ENCODE measurements around the gene MAGI2.

MAGI2 gene

GRCh38 chr7:79453558-79454360, at the start of gene MAGI2:
TSS of gene MAGI2 (minus strand) at chr7:79453667. CDS start at chr7:79453320, 347 bp downstream.
- peak; percentile 51 to 99 (median 86) for DNase-seq

- DNase-seq: no peak
Observed at GRCh38 chr7:79502151-79502550, 48.7 kb upstream of the MAGI2 start.

GRCh38 chr7:79500759-79501158, 47.3 kb upstream of the MAGI2 start:
- no peak for DNase-seq

- no peak for DNase-seq
Observed at GRCh38 chr7:79497728-79498127, 44.3 kb upstream of the MAGI2 start.

GRCh38 chr7:79495544-79496272, 42.2 kb upstream of the MAGI2 start:
- no peak for DNase-seq

- no peak for DNase-seq
Observed at GRCh38 chr7:79494046-79494445, 40.6 kb upstream of the MAGI2 start.

GRCh38 chr7:79489371-79489770, 35.9 kb upstream of the MAGI2 start:
- DNase-seq: no peak

- DNase-seq: no peak
Observed at GRCh38 chr7:79478386-79478785, 24.9 kb upstream of the MAGI2 start.

GRCh38 chr7:79475455-79475854, 22.0 kb upstream of the MAGI2 start:
- no peak for DNase-seq

GRCh38 chr7:79471699-79472098, 18.2 kb upstream of the MAGI2 start:
- no peak for DNase-seq

- no peak for DNase-seq
Observed at GRCh38 chr7:79471283-79471682, 17.8 kb upstream of the MAGI2 start.

- DNase-seq: no peak
Observed at GRCh38 chr7:79465551-79465950, 12.1 kb upstream of the MAGI2 start.

GRCh38 chr7:79464051-79464450, 10.6 kb upstream of the MAGI2 start:
- peak in 1 of 14 donors; percentile 14 for DNase-seq

- DNase-seq: no peak
Observed at GRCh38 chr7:79462390-79462789, 8.9 kb upstream of the MAGI2 start.

GRCh38 chr7:79461660-79462059, 8.2 kb upstream of the MAGI2 start:
- no peak for DNase-seq

- DNase-seq: no peak
Observed at GRCh38 chr7:79459381-79459780, 5.9 kb upstream of the MAGI2 start.

GRCh38 chr7:79458796-79459195, 5.3 kb upstream of the MAGI2 start:
- DNase-seq: no peak

GRCh38 chr7:79455173-79455790, 1.8 kb upstream of the MAGI2 start:
- peak in 1 of 14 donors; percentile 73 for DNase-seq

GRCh38 chr7:79454361-79454960, 994 bp upstream of the MAGI2 start:
- DNase-seq: peak in 8 of 14 donors; percentile 56 to 81 (median 72)

- peak in 4 of 14 donors; percentile 67 to 78 (median 71) for DNase-seq
Observed at GRCh38 chr7:79453266-79453557, 255 bp downstream of the MAGI2 start.

- peak in 8 of 14 donors; percentile 46 to 78 (median 71) for DNase-seq
Observed at GRCh38 chr7:79452495-79453265, 787 bp downstream of the MAGI2 start.

GRCh38 chr7:79452032-79452494, 1.4 kb downstream of the MAGI2 start:
- peak; percentile 25 to 96 (median 88) for DNase-seq

All from C1 segment of cervical spinal cord (tissue), 14 donors.